Measurements from ENCODE around the gene SEMA3A. TPM values are rescaled to one million over a fixed set of nuclear protein-coding genes. Genes with fewer than 3 reads are reported as not detected.

SEMA3A gene
- total RNA-seq, 2 donors from 2014 or later = 0.68 to 1.1 TPM

- H3K36me3 ChIP-seq = no peaks in the 10 kb centered on the region
- H3K9me3 ChIP-seq = no peaks in the 10 kb centered on the region
- TF ChIP-seq CTCF (IDR thresholded peaks at IDR 0.05) = no peak
- no peak for ATAC-seq (ENCODE audit: insufficient number of reproducible peaks, low FRiP score, low read depth)
- no peak overlapping the region for H3K4me3 ChIP-seq
- H3K27me3 ChIP-seq (replicated peaks; ENCODE audit: insufficient read depth) = no peaks in the 10 kb centered on the region
- DNase-seq (ENCODE audit: low spot score) = no peak
- no peak overlapping the region for H3K27ac ChIP-seq
- H3K4me1 ChIP-seq (ENCODE audit: control insufficient read depth in 1 of 2, low read depth in 2 of 2) = no peaks in the 10 kb centered on the region
Observed at GRCh38 chr7:83934118-83934734, 260.4 kb downstream of the SEMA3A start.

GRCh38 chr7:83931968-83932367 is 262.6 kb downstream of the SEMA3A start:
- no peak overlapping the region for H3K4me3 ChIP-seq
- H3K36me3 ChIP-seq = no peaks in the 10 kb centered on the region
- no peak for DNase-seq (ENCODE audit: low spot score)
- H3K27me3 ChIP-seq (replicated peaks; ENCODE audit: insufficient read depth) = no peaks in the 10 kb centered on the region
- no peaks in the 10 kb centered on the region for H3K4me1 ChIP-seq (ENCODE audit: control insufficient read depth in 1 of 2, low read depth in 2 of 2)
- no peak for ATAC-seq (ENCODE audit: insufficient number of reproducible peaks, low FRiP score, low read depth)
- no peak for TF ChIP-seq CTCF (IDR thresholded peaks at IDR 0.05)
- no peak overlapping the region for H3K27ac ChIP-seq
- no peaks in the 10 kb centered on the region for H3K9me3 ChIP-seq

- ATAC-seq (ENCODE audit: insufficient number of reproducible peaks, low FRiP score, low read depth) (no peak), DNase-seq (ENCODE audit: low spot score) (no peak)
- TF ChIP-seq CTCF (IDR thresholded peaks at IDR 0.05) = no peak
- Histone ChIP-seq H3K36me3 (no peaks in the 10 kb centered on the region), H3K4me1 (ENCODE audit: control insufficient read depth in 1 of 2, low read depth in 2 of 2) (no peaks in the 10 kb centered on the region), H3K9me3 (no peaks in the 10 kb centered on the region), H3K27me3 (replicated peaks; ENCODE audit: insufficient read depth) (no peaks in the 10 kb centered on the region), H3K4me3 (no peak overlapping the region), H3K27ac (no peak overlapping the region)
Observed at GRCh38 chr7:83930262-83930661, 264.3 kb downstream of the SEMA3A start.

- ATAC-seq (ENCODE audit: insufficient number of reproducible peaks, low FRiP score, low read depth) (no peak), DNase-seq (ENCODE audit: low spot score) (no peak)
- Histone ChIP-seq H3K9me3 (no peaks in the 10 kb centered on the region), H3K4me1 (ENCODE audit: control insufficient read depth in 1 of 2, low read depth in 2 of 2) (no peaks in the 10 kb centered on the region), H3K36me3 (no peaks in the 10 kb centered on the region), H3K27ac (no peak overlapping the region), H3K27me3 (replicated peaks; ENCODE audit: insufficient read depth) (no peaks in the 10 kb centered on the region), H3K4me3 (no peak overlapping the region)
- TF ChIP-seq CTCF (IDR thresholded peaks at IDR 0.05) = no peak
Observed at GRCh38 chr7:83925860-83926259, 268.7 kb downstream of the SEMA3A start.

- peak; percentile 43 for ATAC-seq (ENCODE audit: insufficient number of reproducible peaks, low FRiP score, low read depth)
Observed at GRCh38 chr7:83921941-83922607, 272.5 kb downstream of the SEMA3A start.

More at GRCh38 chr7:83921941-83922607, 272.5 kb downstream of the SEMA3A start:
- no peaks in the 10 kb centered on the region for H3K4me1 ChIP-seq (ENCODE audit: control insufficient read depth in 1 of 2, low read depth in 2 of 2)
- no peaks in the 10 kb centered on the region for H3K36me3 ChIP-seq
- no peak overlapping the region for H3K27ac ChIP-seq
- no peak for TF ChIP-seq CTCF (IDR thresholded peaks at IDR 0.05)
- H3K9me3 ChIP-seq = no peaks in the 10 kb centered on the region
- DNase-seq (ENCODE audit: low spot score) = no peak
- no peaks in the 10 kb centered on the region for H3K27me3 ChIP-seq (replicated peaks; ENCODE audit: insufficient read depth)
- no peak overlapping the region for H3K4me3 ChIP-seq
